OCI-LY1 (cell line): Measurements from ENCODE around the gene XIRP2.

Source experiments
- EZH2 ChIP-seq: fragments of 200-600 bp; sonication (generic), shearing (Covaris generic); IDR thresholded peaks from 2 replicates; pipeline ENCODE4 v1.8.0; 2017; ENCODE audit warnings: borderline replicate concordance, mixed run types, mild to moderate bottlenecking, antibody characterized with exemption, low read length, moderate library complexity, mixed read lengths
- TF ChIP-seq, protein P1 (sequence below): fragments of 200-600 bp; sonication (generic), shearing (Covaris generic); IDR thresholded peaks from 2 replicates; pipeline ENCODE4 v1.5.1; 2017; ENCODE audit warnings: mild to moderate bottlenecking, antibody characterized with exemption, low read length, moderate library complexity, mixed read lengths

DNA sequence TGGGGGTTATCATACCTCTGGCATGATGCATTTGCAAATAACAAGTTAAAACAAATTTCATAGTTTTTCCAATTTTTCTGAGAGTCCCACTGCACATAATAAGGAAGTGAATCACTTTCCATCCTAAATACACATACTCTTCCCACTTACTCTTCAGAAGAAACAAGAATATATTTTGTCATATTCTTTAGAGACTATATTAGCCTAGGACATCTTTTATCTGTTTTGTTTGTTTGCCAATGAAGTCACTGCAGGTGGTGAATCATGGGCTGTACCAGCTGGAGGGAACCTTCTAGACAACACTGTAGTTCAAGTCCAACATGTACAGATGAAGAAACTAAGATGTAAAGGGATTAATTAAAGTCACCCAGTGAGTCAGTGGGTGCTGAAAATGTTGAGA is 116.8 kb downstream of the XIRP2 start:
- TF ChIP-seq, protein P1, sequence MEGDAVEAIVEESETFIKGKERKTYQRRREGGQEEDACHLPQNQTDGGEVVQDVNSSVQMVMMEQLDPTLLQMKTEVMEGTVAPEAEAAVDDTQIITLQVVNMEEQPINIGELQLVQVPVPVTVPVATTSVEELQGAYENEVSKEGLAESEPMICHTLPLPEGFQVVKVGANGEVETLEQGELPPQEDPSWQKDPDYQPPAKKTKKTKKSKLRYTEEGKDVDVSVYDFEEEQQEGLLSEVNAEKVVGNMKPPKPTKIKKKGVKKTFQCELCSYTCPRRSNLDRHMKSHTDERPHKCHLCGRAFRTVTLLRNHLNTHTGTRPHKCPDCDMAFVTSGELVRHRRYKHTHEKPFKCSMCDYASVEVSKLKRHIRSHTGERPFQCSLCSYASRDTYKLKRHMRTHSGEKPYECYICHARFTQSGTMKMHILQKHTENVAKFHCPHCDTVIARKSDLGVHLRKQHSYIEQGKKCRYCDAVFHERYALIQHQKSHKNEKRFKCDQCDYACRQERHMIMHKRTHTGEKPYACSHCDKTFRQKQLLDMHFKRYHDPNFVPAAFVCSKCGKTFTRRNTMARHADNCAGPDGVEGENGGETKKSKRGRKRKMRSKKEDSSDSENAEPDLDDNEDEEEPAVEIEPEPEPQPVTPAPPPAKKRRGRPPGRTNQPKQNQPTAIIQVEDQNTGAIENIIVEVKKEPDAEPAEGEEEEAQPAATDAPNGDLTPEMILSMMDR: no peak
- TF ChIP-seq EZH2: no peak
